K562 (cell line): ENCODE measurements around the gene MCFD2. TPM values are rescaled to one million over a fixed set of nuclear protein-coding genes. Genes with fewer than 3 reads are reported as not detected.

Experiments used
- polyA plus RNA-seq, 8 experiments: library from polyadenylated mRNA; depleted of rRNA in 4 of 8; stranded (reverse) in 5 of 8; unstranded in 3 of 8; fragments of >200 nt; fragmentation: Nextera tagmentation in 2 of 8; fragmentation: Illumina TruSeq in 1 of 8; extraction: Ambion mirVana in 2 of 8; extraction: Trizol in 1 of 8; gene quantifications; 2 replicates each; pipeline versions ENCODE4 v1.2.1 to v1.2.3, GENCODE V29; 2011 to 2014; ENCODE audit warnings: inconsistent platforms in 1 of 8, missing spikeins in 1 of 8
- total RNA-seq, 7 experiments: library from RNA; depleted of rRNA in 6 of 7; stranded (reverse); fragments of >200 nt in 6 of 7; fragmentation: Illumina TruSeq in 2 of 7; extraction: Trizol in 2 of 7; gene quantifications; 2 replicates each; pipeline versions ENCODE4 v1.2.1 to v1.2.3, GENCODE V29; 2011 to 2021; ENCODE audit warnings: low replicate concordance in 1 of 7
- TF ChIP-seq, protein P1 (sequence below), 2 experiments: fragments of 450-650 bp; IDR thresholded peaks; 2 replicates each; pipeline ENCODE4 v1.6.1; 2016; ENCODE audit warnings: mild to moderate bottlenecking in 2 of 2, borderline replicate concordance in 1 of 2, low read depth in 1 of 2, moderate library complexity in 1 of 2
- TF ChIP-seq, protein P2 (sequence below): fragments of 450-650 bp; formaldehyde crosslinking; conservative IDR thresholded peaks from 2 replicates; pipeline ENCODE4 v1.4.0; 2022; ENCODE audit warnings: mild to moderate bottlenecking, missing genetic modification characterization

The MCFD2 gene
- total and polyA plus RNA-seq, 9 of the 15 experiments (the other 6 are each of a cell fraction or from before 2014, with no cell fraction given): 78.6 to 237 (median 123) TPM

DNA sequence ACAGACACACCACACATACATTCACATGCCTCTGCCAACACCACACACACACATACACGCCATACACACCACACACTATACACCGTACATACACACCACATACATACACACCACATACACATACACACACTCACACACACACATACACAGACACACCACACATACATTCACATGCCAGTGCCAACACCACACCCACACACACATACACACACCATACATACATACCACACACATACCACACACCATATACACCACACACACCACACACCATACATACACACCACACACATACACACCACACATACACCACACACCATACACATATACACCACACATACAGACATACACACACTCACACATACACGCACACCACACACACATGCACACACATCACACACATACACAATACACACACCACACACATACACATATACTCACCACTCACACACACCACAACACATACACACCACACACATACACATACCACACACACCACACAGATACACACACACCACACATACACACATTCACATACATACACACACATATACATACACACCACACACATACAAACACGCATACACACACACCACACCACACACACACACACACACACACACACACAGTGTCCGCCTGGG is 37.2 kb downstream of the MCFD2 start (continued):
- TF ChIP-seq, protein P1, sequence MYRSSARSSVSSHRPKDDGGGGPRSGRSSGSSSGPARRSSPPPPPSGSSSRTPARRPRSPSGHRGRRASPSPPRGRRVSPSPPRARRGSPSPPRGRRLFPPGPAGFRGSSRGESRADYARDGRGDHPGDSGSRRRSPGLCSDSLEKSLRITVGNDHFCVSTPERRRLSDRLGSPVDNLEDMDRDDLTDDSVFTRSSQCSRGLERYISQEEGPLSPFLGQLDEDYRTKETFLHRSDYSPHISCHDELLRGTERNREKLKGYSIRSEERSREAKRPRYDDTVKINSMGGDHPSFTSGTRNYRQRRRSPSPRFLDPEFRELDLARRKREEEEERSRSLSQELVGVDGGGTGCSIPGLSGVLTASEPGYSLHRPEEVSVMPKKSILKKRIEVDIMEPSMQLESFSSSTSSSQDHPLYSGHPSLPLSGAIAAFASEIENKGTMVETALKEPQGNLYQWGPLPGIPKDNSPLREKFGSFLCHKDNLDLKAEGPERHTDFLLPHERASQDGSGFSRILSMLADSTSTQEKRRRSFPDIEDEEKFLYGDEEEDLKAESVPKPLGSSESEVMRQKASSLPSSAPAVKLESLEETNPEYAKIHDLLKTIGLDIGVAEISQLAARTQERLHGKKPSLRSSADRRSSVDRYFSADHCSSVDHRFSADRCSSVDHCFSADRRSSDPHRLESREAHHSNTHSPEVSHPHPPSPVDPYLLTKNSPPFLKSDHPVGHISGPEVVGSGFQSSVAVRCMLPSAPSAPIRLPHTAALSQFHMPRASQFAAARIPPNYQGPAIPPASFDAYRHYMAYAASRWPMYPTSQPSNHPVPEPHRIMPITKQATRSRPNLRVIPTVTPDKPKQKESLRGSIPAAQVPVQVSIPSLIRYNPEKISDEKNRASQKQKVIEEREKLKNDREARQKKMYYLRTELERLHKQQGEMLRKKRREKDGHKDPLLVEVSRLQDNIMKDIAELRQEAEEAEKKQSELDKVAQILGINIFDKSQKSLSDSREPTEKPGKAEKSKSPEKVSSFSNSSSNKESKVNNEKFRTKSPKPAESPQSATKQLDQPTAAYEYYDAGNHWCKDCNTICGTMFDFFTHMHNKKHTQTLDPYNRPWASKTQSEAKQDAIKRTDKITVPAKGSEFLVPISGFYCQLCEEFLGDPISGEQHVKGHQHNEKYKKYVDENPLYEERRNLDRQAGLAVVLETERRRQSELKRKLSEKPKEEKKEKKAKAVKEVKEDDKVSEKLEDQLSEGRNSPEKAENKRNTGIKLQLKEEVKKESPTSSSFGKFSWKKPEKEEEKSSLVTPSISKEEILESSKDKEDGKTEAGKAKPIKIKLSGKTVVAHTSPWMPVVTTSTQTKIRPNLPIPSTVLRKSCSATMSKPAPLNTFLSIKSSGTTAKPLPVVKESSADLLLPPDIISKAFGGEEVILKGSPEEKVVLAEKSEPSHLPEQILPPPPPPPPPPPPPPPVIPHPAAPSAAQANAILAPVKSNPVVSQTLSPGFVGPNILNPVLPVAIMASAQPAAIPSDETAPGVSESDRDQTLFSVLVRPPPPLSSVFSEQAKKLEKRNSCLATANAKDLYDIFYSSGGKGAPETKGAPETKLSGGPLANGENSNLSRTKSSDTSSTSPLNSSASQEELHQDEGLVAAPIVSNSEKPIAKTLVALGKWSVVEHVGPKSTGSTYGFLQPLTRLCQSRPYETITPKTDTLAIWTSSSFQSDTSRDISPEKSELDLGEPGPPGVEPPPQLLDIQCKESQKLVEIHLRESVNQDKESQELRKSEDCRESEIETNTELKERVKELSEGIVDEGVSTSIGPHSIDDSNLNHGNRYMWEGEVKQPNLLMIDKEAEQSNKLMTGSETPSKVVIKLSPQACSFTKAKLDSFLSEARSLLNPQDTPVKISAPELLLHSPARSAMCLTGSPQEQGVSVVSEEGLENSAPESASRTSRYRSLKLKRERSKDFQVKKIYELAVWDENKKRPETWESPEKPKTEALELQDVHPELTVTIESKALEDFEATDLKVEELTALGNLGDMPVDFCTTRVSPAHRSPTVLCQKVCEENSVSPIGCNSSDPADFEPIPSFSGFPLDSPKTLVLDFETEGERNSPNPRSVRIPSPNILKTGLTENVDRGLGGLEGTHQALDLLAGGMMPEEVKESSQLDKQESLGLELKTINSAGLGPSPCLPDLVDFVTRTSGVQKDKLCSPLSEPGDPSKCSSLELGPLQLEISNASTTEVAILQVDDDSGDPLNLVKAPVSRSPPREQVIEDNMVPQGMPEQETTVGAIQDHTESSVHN (IDR thresholded peaks at IDR 0.05; ENCODE audit: borderline replicate concordance in 1 of 2, low read depth in 1 of 2): no peak
- TF ChIP-seq, protein P2, sequence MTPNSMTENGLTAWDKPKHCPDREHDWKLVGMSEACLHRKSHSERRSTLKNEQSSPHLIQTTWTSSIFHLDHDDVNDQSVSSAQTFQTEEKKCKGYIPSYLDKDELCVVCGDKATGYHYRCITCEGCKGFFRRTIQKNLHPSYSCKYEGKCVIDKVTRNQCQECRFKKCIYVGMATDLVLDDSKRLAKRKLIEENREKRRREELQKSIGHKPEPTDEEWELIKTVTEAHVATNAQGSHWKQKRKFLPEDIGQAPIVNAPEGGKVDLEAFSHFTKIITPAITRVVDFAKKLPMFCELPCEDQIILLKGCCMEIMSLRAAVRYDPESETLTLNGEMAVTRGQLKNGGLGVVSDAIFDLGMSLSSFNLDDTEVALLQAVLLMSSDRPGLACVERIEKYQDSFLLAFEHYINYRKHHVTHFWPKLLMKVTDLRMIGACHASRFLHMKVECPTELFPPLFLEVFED (CRISPR knock-in tag): 0 out of 2 replicates have a peak, but pooled peaks have one; percentile 13
- TF ChIP-seq, all 486 proteins: peak for 9
